OCI-LY1 (cell line): ENCODE data around the gene HTR1D.

Source experiments
- EZH2 ChIP-seq: fragments of 200-600 bp; sonication (generic), shearing (Covaris generic); IDR thresholded peaks from 2 replicates; pipeline ENCODE4 v1.8.0; 2017; ENCODE audit warnings: borderline replicate concordance, mixed run types, mild to moderate bottlenecking, antibody characterized with exemption, low read length, moderate library complexity, mixed read lengths
- TF ChIP-seq, protein P1 (sequence below): fragments of 200-600 bp; sonication (generic), shearing (Covaris generic); IDR thresholded peaks from 2 replicates; pipeline ENCODE4 v1.5.1; 2017; ENCODE audit warnings: mild to moderate bottlenecking, antibody characterized with exemption, low read length, moderate library complexity, mixed read lengths

DNA sequence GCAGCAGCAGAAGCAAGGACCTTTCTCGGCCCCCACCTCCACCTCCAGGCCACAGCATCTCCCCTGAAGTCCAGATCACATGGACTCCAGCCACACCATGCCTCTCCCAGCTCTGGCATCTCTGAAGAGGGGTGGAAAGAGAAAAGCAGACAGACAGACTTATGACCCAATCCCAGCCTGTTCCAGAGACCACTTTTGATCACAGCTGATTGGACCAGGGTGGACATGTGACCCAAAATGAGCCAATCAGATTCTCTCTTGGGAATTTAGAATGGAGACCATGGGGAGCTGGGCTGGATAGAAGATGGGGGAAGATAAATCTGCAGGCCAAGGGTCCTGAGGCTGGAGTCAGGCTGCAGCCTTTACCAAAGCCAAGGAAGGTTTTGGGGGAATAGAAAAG is 16.4 kb downstream of the HTR1D start:
- TF ChIP-seq, protein P1, sequence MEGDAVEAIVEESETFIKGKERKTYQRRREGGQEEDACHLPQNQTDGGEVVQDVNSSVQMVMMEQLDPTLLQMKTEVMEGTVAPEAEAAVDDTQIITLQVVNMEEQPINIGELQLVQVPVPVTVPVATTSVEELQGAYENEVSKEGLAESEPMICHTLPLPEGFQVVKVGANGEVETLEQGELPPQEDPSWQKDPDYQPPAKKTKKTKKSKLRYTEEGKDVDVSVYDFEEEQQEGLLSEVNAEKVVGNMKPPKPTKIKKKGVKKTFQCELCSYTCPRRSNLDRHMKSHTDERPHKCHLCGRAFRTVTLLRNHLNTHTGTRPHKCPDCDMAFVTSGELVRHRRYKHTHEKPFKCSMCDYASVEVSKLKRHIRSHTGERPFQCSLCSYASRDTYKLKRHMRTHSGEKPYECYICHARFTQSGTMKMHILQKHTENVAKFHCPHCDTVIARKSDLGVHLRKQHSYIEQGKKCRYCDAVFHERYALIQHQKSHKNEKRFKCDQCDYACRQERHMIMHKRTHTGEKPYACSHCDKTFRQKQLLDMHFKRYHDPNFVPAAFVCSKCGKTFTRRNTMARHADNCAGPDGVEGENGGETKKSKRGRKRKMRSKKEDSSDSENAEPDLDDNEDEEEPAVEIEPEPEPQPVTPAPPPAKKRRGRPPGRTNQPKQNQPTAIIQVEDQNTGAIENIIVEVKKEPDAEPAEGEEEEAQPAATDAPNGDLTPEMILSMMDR = no peak
- no peak for TF ChIP-seq EZH2
